Measurements from ENCODE around the gene KLHL29.

Gene KLHL29

GRCh38 chr2:23504591-23504990 lies 119.6 kb downstream of the KLHL29 start:
- DNase-seq (ENCODE audit: insufficient read length) (no peak), FAIRE-seq (no peak)
- TF ChIP-seq POLR2A (IDR thresholded peaks at IDR 0.05; ENCODE audit: low read depth, low read length) (no peak), TAF1 (IDR thresholded peaks at IDR 0.05; ENCODE audit: borderline replicate concordance, low read depth, low read length) (no peak), POLR2AphosphoS5 (IDR thresholded peaks at IDR 0.05; ENCODE audit: low read depth, low read length) (no peak)

GRCh38 chr2:23505218-23505983 lies 120.4 kb downstream of the KLHL29 start:
- no peak for TF ChIP-seq TAF1 (IDR thresholded peaks at IDR 0.05; ENCODE audit: borderline replicate concordance, low read depth, low read length)
- FAIRE-seq, result no peak
- DNase-seq (ENCODE audit: insufficient read length), result no peak

GRCh38 chr2:23505984-23506380 lies 121.0 kb downstream of the KLHL29 start:
- no peak for DNase-seq (ENCODE audit: insufficient read length)
- TF ChIP-seq POLR2A (IDR thresholded peaks at IDR 0.05; ENCODE audit: low read depth, low read length) (no peak), POLR2AphosphoS5 (IDR thresholded peaks at IDR 0.05; ENCODE audit: low read depth, low read length) (no peak), TAF1 (IDR thresholded peaks at IDR 0.05; ENCODE audit: borderline replicate concordance, low read depth, low read length) (no peak)
- FAIRE-seq, result no peak

GRCh38 chr2:23506531-23507266 lies 121.7 kb downstream of the KLHL29 start:
- no peak for DNase-seq (ENCODE audit: insufficient read length)
- no peak for FAIRE-seq
- TF ChIP-seq POLR2A (IDR thresholded peaks at IDR 0.05; ENCODE audit: low read depth, low read length), result no peak
- no peak for TF ChIP-seq TAF1 (IDR thresholded peaks at IDR 0.05; ENCODE audit: borderline replicate concordance, low read depth, low read length)
- TF ChIP-seq POLR2AphosphoS5 (IDR thresholded peaks at IDR 0.05; ENCODE audit: low read depth, low read length), result no peak

GRCh38 chr2:23507267-23508065 lies 122.5 kb downstream of the KLHL29 start:
- DNase-seq (ENCODE audit: insufficient read length), result no peak
- TF ChIP-seq POLR2A (IDR thresholded peaks at IDR 0.05; ENCODE audit: low read depth, low read length), result no peak
- no peak for TF ChIP-seq POLR2AphosphoS5 (IDR thresholded peaks at IDR 0.05; ENCODE audit: low read depth, low read length)
- no peak for TF ChIP-seq TAF1 (IDR thresholded peaks at IDR 0.05; ENCODE audit: borderline replicate concordance, low read depth, low read length)
- FAIRE-seq, result no peak

- DNase-seq (ENCODE audit: insufficient read length) (no peak), FAIRE-seq (no peak)
- TF ChIP-seq POLR2AphosphoS5 (IDR thresholded peaks at IDR 0.05; ENCODE audit: low read depth, low read length) (no peak), POLR2A (IDR thresholded peaks at IDR 0.05; ENCODE audit: low read depth, low read length) (no peak), TAF1 (IDR thresholded peaks at IDR 0.05; ENCODE audit: borderline replicate concordance, low read depth, low read length) (no peak)
These were observed 123.0 kb downstream of the KLHL29 start for GRCh38 chr2:23508066-23508390.

GRCh38 chr2:23509103-23509502 lies 124.1 kb downstream of the KLHL29 start:
- FAIRE-seq, result no peak
- no peak for DNase-seq (ENCODE audit: insufficient read length)
- no peak for TF ChIP-seq POLR2A (IDR thresholded peaks at IDR 0.05; ENCODE audit: low read depth, low read length)
- no peak for TF ChIP-seq TAF1 (IDR thresholded peaks at IDR 0.05; ENCODE audit: borderline replicate concordance, low read depth, low read length)

- FAIRE-seq (no peak), DNase-seq (ENCODE audit: insufficient read length) (no peak)
- TF ChIP-seq POLR2A (IDR thresholded peaks at IDR 0.05; ENCODE audit: low read depth, low read length) (no peak), TAF1 (IDR thresholded peaks at IDR 0.05; ENCODE audit: borderline replicate concordance, low read depth, low read length) (no peak), POLR2AphosphoS5 (IDR thresholded peaks at IDR 0.05; ENCODE audit: low read depth, low read length) (no peak)
These were observed 124.8 kb downstream of the KLHL29 start for GRCh38 chr2:23509596-23510292.

- no peak for DNase-seq (ENCODE audit: insufficient read length)
- FAIRE-seq, result no peak
- TF ChIP-seq POLR2AphosphoS5 (IDR thresholded peaks at IDR 0.05; ENCODE audit: low read depth, low read length) (no peak), POLR2A (IDR thresholded peaks at IDR 0.05; ENCODE audit: low read depth, low read length) (no peak), TAF1 (IDR thresholded peaks at IDR 0.05; ENCODE audit: borderline replicate concordance, low read depth, low read length) (no peak)
These were observed 125.5 kb downstream of the KLHL29 start for GRCh38 chr2:23510471-23510870.

- no peak for TF ChIP-seq POLR2AphosphoS5 (IDR thresholded peaks at IDR 0.05; ENCODE audit: low read depth, low read length)
- no peak for TF ChIP-seq TAF1 (IDR thresholded peaks at IDR 0.05; ENCODE audit: borderline replicate concordance, low read depth, low read length)
- no peak for TF ChIP-seq POLR2A (IDR thresholded peaks at IDR 0.05; ENCODE audit: low read depth, low read length)
- no peak for FAIRE-seq
These were observed 127.8 kb downstream of the KLHL29 start for GRCh38 chr2:23512778-23513177.

GRCh38 chr2:23513245-23513871 lies 128.4 kb downstream of the KLHL29 start:
- no peak for TF ChIP-seq POLR2A (IDR thresholded peaks at IDR 0.05; ENCODE audit: low read depth, low read length)
- no peak for TF ChIP-seq POLR2AphosphoS5 (IDR thresholded peaks at IDR 0.05; ENCODE audit: low read depth, low read length)
- no peak for TF ChIP-seq TAF1 (IDR thresholded peaks at IDR 0.05; ENCODE audit: borderline replicate concordance, low read depth, low read length)
- FAIRE-seq, result no peak
- DNase-seq (ENCODE audit: insufficient read length), result no peak

More at GRCh38 chr2:23512778-23513177, 127.8 kb downstream of the KLHL29 start:
- no peak for DNase-seq (ENCODE audit: insufficient read length)
